HG03103 (cell line): ENCODE measurements around the gene GGACT.
"Not testable (repeated sequence)": the region's sequence is repeated elsewhere in the genome, so short reads cannot be mapped to it uniquely, and the experiment has no call there.

Source experiments
- ATAC-seq: cut with Tn5 transposase; IDR thresholded peaks from one replicate; pipeline ENCODE4 v1.9.1; 2021; ENCODE audit warnings: low read depth; ENCODE audit not compliant: unreplicated experiment

The GGACT gene

GRCh38 chr13:100533588-100534041, 55.0 kb downstream of the GGACT start:
- no peak for ATAC-seq

- no peak for ATAC-seq
Measured at GRCh38 chr13:100532836-100533435, 55.7 kb downstream of the GGACT start.

DNA sequence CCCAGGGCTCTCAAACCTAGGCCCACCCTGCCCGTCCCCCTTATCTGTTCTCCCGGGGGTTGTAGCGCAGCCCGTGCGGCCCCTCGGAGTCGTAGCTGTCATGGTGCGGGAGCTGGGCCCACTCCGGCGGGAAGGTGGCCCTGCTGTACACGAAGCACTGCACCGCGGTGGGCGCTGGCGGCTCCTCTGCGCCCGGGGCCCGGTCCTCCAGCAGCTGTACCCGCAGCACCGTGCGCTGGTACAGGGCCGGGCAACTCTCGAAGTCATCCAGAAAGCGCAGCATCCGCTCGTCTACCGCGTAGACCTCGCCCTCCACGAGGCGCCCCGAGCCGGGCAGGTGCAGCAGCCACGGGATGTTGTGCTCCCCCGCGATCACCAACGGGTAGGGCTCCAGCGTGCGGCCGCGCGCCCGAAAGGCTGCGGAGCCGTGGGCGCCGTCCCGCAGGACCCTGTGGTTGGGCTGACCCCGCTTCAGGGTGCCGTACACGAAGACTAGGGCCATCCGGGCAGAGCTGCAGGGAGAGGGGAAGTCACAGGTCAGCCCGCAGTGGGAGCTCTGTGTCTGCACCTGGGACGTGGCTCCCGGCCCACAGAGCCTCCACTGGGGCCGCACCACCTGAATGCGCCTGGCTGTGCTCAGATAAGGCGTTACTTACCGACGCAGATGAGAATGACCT, 56.4 kb downstream of the GGACT start:
- ATAC-seq, result no peak

DNA sequence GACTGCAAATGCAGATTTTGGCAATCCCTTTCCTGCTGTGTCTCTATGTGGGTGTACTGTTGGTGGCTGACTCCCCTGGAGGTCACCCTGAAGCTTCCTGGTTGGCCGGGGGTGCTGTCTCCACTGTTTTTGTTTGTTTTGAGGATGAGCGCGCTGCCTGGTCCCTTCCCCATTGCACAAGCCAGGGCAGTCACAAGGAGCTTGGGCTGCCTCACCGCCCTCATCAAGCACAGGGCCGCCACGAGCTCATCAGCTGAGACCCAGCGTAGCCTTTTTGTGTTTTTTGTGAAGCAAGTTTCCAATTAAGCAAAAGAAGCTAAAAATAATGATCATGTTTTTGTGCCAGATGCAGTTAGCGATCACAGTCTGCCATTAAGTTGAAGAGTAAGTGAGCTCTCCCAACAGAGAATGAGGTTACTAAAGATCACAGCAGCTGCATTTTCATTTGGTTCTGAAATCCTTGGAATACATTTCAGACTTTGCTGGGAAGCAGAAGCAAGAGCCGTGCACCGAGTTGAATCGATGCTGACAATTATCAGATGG, 57.8 kb downstream of the GGACT start:
- ATAC-seq, result no peak

DNA sequence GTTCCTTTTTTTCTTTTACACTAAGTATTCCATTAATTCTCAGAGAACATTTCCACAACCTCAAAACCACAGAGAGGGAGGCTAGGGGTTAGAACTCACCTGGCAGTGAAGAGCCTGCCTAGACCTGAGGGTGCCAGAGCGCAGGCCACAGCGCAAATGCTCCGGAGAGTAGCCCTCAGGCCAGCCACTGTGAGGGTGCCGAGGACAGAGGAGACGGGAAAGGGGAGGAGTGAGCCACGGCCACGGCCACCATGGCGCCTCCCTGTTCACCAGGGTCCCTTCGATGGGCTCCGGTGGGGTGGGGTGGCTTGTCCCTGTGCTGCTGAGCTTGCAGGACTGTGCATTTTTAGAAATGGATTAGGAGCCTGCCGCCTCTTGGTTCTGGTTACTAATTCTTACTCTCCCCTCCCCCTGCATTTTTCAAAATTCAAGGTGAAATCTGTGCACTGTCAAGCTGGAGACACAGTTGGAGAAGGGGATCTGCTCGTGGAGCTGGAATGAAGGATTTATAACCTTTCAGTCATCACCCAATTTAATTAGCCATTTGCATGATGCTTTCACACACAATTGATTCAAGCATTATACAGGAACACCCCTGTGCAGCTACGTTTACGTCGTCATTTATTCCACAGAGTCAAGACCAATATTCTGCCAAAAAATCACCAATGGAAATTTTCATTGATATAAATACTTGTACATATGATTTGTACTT, 58.8 kb downstream of the GGACT start:
- ATAC-seq, result no peak

DNA sequence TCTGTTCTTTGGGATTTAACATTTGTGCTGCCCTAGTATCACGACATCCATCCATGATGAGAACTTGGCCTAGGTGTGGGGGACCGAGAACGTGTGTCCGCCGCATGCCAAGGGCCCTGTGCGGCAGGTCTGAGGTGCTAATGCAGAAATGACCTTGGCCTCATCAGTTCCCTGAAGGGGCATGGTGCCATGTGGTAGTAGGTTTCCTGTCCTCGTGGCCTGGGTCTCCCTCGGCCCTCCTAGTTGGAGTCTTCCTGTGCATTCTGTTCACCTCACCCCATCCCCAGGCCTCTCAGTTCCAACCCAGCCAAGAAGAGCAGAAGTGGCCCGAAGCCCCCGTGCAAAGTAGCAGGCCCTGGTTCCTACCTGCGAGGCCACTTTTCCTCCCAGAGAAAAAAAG, 59.8 kb downstream of the GGACT start:
- ATAC-seq, result no peak

- ATAC-seq, result no peak
Measured at GRCh38 chr13:100528353-100528752, 60.2 kb downstream of the GGACT start.

DNA sequence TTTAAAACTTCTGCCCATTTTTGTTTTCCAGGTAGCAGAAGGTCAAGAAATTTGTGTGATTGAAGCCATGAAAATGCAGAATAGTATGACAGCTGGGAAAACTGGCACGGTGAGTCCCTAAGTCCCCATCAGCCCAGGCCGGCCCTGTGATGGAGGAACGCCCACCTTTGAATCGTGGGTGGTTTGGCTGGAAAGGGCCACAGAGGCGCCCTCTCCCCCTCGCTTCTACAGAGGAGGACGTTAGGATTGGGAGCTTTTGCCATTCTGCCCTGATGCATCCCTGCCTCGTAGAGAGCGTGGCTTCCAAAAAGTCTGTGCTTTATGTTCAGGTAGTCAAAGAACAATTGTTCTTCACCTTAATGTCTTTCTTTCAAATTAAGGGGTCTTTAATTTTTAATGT, 60.9 kb downstream of the GGACT start:
- ATAC-seq, result no peak

GRCh38 chr13:100526318-100527000, 62.1 kb downstream of the GGACT start:
- no peak for ATAC-seq

DNA sequence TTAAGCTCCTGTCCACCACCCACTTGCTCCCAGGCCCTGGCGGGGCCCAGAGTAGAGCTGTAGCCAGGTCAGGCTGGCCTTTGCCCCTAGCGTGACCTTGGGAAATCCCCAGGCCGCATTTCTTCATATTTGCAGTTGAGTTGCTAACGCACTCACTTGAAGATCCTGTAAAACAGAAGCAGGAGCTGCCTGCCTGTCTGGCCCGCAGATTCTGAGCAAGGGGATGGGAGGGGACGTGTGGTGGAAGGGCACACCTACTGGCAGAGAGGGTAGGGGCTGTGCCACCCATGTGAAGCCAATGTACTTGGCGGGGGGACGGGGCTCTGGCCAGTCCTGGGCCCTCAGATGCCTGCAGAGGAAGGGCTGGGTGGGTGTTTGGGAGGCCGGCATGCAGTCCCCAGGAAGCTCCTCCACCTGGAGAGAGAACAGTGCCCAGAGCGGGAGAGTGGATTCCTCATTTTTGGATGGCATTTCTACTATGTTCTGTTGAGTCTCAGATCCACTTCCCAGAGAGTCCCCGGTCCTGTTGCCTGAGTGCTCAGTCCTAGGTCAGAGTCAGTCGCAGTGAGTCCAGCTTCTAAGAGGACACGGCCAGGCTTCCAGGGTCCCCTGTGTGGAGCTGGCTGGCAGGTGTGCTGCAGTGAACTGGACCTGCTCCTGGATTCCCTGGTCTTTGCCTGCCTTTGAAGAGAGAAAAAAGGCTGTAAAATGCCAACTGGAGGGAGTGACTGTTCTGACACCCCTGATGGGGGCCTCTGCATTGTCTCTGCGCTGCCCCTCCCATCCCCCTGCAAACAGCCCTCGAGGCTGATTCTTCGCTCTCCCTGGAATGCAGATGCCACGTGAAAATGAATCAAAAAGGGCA, 62.9 kb downstream of the GGACT start:
- ATAC-seq, result no peak

DNA sequence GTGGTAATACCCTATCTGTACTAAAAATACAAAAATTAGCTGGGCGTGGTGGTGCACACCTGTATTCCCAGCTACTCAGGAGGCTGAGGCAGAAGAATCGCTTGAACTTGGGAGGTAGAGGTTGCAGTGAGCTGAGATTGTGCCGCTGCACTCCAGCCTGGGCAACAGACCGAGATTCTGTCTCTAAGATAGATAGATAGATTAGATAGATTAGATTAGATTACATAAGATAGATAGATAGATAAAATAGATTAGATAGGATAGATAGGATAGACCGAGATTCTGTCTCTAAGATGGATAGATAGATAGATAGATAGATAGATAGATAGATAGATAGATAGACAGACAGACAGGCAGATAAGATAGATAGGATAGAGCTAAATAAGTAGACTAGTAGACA, 63.9 kb downstream of the GGACT start:
- not testable (repeated sequence) for ATAC-seq

- no peak for ATAC-seq
Measured at GRCh38 chr13:100523981-100524386, 64.6 kb downstream of the GGACT start.

GRCh38 chr13:100523411-100523810, 65.2 kb downstream of the GGACT start:
- ATAC-seq, result no peak

DNA sequence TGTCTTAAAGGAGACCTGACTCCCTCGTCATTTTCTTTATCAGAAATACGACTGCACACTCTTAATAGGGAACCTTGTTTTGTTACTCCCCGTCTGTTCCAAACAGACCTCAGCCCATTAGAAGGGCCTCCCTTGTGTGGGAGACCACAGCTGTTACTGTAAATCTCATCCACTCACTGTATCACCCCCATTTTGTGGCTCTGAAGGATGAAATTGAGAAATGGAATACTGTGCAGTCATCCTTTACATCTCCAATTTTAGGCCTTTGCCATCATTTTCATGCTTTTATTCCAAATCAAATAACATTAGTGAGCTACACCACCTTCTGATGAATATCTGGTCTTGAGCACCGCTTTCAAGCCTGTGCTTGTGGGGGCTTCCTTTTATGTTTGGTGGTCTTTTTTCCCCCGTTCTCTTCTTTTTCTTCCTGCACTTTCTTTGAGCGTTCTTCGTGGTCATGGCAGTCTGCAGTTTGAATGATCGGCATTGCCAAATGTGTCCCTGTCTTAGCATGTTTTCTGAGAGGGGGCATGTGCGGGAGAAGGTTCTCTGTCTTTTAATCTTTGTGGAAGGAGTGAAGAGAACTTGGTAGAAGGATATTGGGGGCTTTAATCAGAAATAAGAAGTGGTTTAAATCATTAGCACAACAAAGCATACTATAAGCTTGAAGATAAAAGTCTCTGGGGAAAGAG, 65.8 kb downstream of the GGACT start:
- ATAC-seq, result no peak

GRCh38 chr13:100521851-100522617, 66.6 kb downstream of the GGACT start:
- no peak for ATAC-seq

DNA sequence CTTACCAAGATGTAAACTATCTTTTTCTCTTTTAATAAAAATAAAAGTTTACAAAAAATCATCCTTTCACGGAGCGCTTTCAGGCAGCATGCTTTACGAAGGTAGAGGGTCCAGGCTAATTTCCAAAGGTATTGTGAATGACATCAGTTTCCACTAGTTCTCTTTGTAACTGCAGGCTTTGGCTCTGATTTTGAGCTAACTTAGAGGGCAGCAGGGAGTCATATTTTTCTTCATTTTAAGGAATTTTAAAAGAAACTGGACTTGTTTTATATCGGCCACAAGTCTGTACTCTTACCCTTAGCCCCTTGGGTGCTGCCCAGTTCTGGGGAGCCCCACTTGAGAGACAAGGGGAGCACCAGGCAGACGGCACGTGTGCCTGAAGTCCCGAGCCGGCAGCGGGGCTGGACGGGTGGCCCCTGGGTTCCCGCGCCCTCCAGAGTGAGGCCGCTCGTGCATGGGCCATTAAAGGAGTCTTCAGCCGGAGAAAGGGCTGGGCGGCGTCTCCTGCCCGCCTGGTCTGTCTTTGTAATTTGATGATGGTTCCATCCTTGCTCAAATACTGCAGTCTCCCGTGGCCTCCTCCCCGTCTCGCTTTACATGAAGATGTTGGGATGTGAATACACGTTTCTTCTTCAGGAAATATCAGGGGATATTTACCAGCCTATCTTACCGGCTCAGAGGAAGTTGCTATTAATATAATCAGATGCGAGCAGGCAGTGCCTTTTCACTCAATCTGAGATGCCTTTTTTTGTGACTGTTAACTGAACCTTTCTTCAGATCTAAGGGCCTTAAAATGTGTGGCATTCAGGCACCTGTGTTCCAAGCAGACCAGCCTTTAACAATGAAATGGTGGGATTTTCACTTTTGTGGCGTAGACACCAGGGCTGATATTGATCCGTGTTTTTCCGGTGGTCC, 67.4 kb downstream of the GGACT start:
- ATAC-seq, result no peak

- ATAC-seq, result no peak
Measured at GRCh38 chr13:100519626-100520025, 69.0 kb downstream of the GGACT start.
